Measurements from ENCODE around the gene FILIP1. TPM values are rescaled to one million over a fixed set of nuclear protein-coding genes. Genes with fewer than 3 reads are reported as not detected.

The FILIP1 gene
- total RNA-seq, 4 donors from 2014 or later, result 41.7 to 53.3 (median 48.4) TPM

DNA sequence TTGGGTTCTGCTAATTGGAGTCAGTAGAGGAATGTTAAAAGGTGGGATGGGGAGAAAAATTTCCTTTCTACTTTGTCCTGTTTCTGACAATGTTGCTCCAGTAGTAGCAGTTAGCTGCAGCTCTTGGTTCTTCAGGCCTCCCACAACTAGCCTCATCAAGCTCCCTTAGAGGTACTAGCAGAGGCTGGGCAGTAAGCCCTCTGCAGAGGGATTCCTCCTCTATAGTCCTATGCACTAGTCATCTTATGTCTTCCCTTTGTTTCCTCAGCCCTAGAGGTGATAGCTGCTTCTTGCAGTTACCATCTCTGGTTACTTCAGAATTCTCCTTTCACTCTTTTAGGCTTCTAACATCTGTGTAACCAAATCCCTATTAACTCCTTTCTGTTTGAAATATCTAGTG is 99.8 kb downstream of the FILIP1 start:
- Histone ChIP-seq H3K9me3 (no peaks in the 10 kb centered on the region), H3K4me3 (no peak overlapping the region), H3K4me1 (peaks cover 10 to 16% (median 13%) of the 10 kb centered on the region in 4 donors), H3K36me3 (no peaks in the 10 kb centered on the region), H3K27ac (replicated peaks in 1 of 4) (no peak overlapping the region), H3K27me3 (no peaks in the 10 kb centered on the region)
- TF ChIP-seq CTCF (IDR thresholded peaks at IDR 0.05) (no peak), EP300 (IDR thresholded peaks at IDR 0.05) (no peak), POLR2AphosphoS5 (IDR thresholded peaks at IDR 0.05) (no peak), POLR2A (IDR thresholded peaks at IDR 0.05; ENCODE audit: low read depth) (no peak)
- no peak for DNase-seq (ENCODE audit: extremely low spot score)
- intact Hi-C loops (cut with DNase I), result no loop called here

DNA sequence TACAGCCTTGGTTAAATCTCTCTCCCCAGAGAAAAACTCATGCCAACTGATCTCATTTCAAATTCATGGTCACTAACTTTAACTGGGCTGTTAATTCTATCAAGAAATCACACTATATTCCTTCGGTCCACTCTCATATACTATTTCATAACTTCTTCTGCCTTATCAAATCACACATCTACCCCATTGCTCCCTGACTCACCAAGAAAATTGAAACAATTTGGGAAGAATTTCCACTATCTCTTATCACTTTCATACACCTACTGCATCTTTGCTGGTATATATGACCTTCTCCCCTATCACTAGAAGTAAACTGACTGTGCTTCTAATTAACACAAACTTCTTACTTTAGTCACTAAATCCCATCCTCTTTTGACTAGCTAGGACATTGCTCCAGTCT is 102.3 kb downstream of the FILIP1 start:
- no peak for DNase-seq (ENCODE audit: extremely low spot score)
- Histone ChIP-seq H3K4me3 (no peak overlapping the region), H3K36me3 (no peaks in the 10 kb centered on the region), H3K27me3 (no peaks in the 10 kb centered on the region), H3K4me1 (no peaks in the 10 kb centered on the region), H3K9me3 (no peaks in the 10 kb centered on the region), H3K27ac (replicated peaks in 1 of 4) (no peak overlapping the region)
- WGBS, result 83% methylated on average over 1 of the region's 1 CpG
- intact Hi-C loops (cut with DNase I), result no loop called here
- no peak for TF ChIP-seq POLR2A (IDR thresholded peaks at IDR 0.05; ENCODE audit: low read depth)
- TF ChIP-seq EP300 (IDR thresholded peaks at IDR 0.05), result no peak
- no peak for TF ChIP-seq POLR2AphosphoS5 (IDR thresholded peaks at IDR 0.05)
- TF ChIP-seq CTCF (IDR thresholded peaks at IDR 0.05), result no peak

DNA sequence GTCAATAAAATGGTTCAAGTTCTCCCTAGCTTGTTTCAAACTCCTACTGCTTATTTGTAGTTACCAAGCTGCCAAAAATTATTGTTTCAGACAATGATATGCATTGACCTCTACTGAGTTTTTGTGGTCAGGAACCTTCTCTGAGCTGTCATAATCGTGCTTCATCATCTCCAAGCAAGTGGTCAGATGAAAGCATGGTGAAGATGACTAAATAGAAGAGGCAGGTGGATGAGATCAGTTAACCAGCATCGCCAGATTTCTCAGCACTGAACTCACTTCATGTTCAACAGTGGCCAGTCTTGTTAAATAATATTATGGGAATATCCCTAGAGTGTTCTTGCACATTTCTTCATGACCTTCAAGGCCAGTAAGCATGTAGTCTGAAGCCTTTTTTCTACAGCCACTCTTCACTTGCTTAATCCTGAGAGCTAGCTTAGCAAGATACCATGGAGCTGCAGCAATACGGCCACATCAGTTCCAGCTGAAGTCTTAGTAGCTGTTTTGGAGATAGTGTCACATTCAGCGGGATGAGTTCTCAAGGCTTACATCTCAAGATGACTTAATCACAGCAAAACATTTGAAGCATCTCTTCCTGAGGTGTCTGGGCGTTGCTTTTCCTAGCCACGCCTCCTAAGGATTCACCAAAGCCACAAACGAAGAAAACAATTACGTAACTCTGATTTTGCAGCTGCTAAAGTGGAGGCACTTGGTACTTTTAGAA is 107.4 kb downstream of the FILIP1 start:
- DNase-seq (ENCODE audit: extremely low spot score), result no peak
- Histone ChIP-seq H3K4me1 (peaks cover 10 to 25% (median 13%) of the 10 kb centered on the region in 4 donors), H3K4me3 (no peak overlapping the region), H3K27ac (replicated peaks in 1 of 4) (no peak overlapping the region), H3K36me3 (no peaks in the 10 kb centered on the region), H3K27me3 (no peaks in the 10 kb centered on the region), H3K9me3 (no peaks in the 10 kb centered on the region)
- 78% methylated on average over 8 of the region's 8 CpGs for WGBS
- no peak for TF ChIP-seq EP300 (IDR thresholded peaks at IDR 0.05)
- no peak for TF ChIP-seq CTCF (IDR thresholded peaks at IDR 0.05)
- no peak for TF ChIP-seq POLR2AphosphoS5 (IDR thresholded peaks at IDR 0.05)
- no peak for TF ChIP-seq POLR2A (IDR thresholded peaks at IDR 0.05; ENCODE audit: low read depth)
- intact Hi-C loops (cut with DNase I), result no loop called here

- H3K27me3 ChIP-seq, result no peaks in the 10 kb centered on the region
- H3K27ac ChIP-seq (replicated peaks in 1 of 4), result no peak overlapping the region
- no peaks in the 10 kb centered on the region for H3K36me3 ChIP-seq
- intact Hi-C loops (cut with DNase I), result no loop called here
- no peak for DNase-seq (ENCODE audit: extremely low spot score)
- no peaks in the 10 kb centered on the region for H3K9me3 ChIP-seq
- H3K4me3 ChIP-seq, result no peak overlapping the region
- H3K4me1 ChIP-seq, result peaks cover 10 to 25% (median 13%) of the 10 kb centered on the region in 4 donors
- TF ChIP-seq POLR2AphosphoS5 (IDR thresholded peaks at IDR 0.05), result no peak
- TF ChIP-seq CTCF (IDR thresholded peaks at IDR 0.05), result no peak
- no peak for TF ChIP-seq EP300 (IDR thresholded peaks at IDR 0.05)
- TF ChIP-seq POLR2A (IDR thresholded peaks at IDR 0.05; ENCODE audit: low read depth), result no peak
Observed at GRCh38 chr6:75384116-75384515, 109.5 kb downstream of the FILIP1 start.

- Histone ChIP-seq H3K4me1 (peaks cover 10 to 25% (median 13%) of the 10 kb centered on the region in 4 donors), H3K4me3 (no peak overlapping the region), H3K27ac (replicated peaks in 1 of 4) (no peak overlapping the region), H3K27me3 (no peaks in the 10 kb centered on the region), H3K9me3 (no peaks in the 10 kb centered on the region), H3K36me3 (no peaks in the 10 kb centered on the region)
- DNase-seq (ENCODE audit: extremely low spot score), result no peak
- TF ChIP-seq POLR2A (IDR thresholded peaks at IDR 0.05; ENCODE audit: low read depth) (no peak), EP300 (IDR thresholded peaks at IDR 0.05) (no peak), CTCF (IDR thresholded peaks at IDR 0.05) (no peak)
- intact Hi-C loops (cut with DNase I), result no loop called here
- WGBS, result 53% methylated on average over 2 of the region's 2 CpGs
Observed at GRCh38 chr6:75382634-75382900, 111.0 kb downstream of the FILIP1 start.
